Esophagus muscularis mucosa (tissue), 4 donors: ENCODE measurements around the gene UGT3A2. TPM values are rescaled to one million over a fixed set of nuclear protein-coding genes. Genes with fewer than 3 reads are reported as not detected.

ENCODE experiments used
- DNase-seq: peaks from one replicate; pipeline ENCODE4 v3.0.0-alpha.2; 2017; ENCODE audit errors: extremely low spot score
- H3K27ac ChIP-seq, 4 donors: fragments of 200-600 bp; sonication (generic); replicated peaks in 1 of 4; 1 replicate in 3 of 4; 2 replicates in 1 of 4; pipeline ENCODE4 v1.5.1; 2016 to 2019; ENCODE audit warnings: mild to moderate bottlenecking in 1 of 4
- H3K27me3 ChIP-seq, 4 donors: fragments of 200-600 bp; sonication (generic); one replicate each; pipeline versions ENCODE4 v1.5.1 to v1.6.0; 2016 to 2019
- H3K36me3 ChIP-seq, 4 donors: fragments of 200-600 bp; sonication (generic); one replicate each; pipeline ENCODE4 v1.5.1; 2016 to 2019
- H3K4me1 ChIP-seq, 4 donors: fragments of 200-600 bp; sonication (generic); one replicate each; pipeline ENCODE4 v1.5.1; 2016 to 2019
- H3K4me3 ChIP-seq, 4 donors: fragments of 200-600 bp; sonication (generic); 1 replicate in 2 of 4; 2 replicates in 2 of 4; pipeline ENCODE4 v1.5.1; 2016 to 2019; ENCODE audit warnings: mild to moderate bottlenecking in 4 of 4, moderate library complexity in 1 of 4
- H3K9me3 ChIP-seq, 4 donors: fragments of 200-600 bp; sonication (generic); 1 replicate in 3 of 4; 2 replicates in 1 of 4; pipeline ENCODE4 v1.5.1; 2016 to 2019
- EP300 ChIP-seq: sonication (generic); formaldehyde crosslinking; IDR thresholded peaks from one replicate; pipeline ENCODE4 v1.6.1; 2017; ENCODE audit warnings: antibody characterized with exemption
- POLR2A ChIP-seq: fragments of 450-650 bp; IDR thresholded peaks from one replicate; pipeline ENCODE4 v1.6.1; 2017; ENCODE audit warnings: antibody characterized with exemption, moderate library complexity, mild to moderate bottlenecking, low read depth
- POLR2AphosphoS5 ChIP-seq, 2 donors: sonication (generic); formaldehyde crosslinking; IDR thresholded peaks; one replicate each; pipeline ENCODE4 v1.6.1; 2017; ENCODE audit warnings: antibody characterized with exemption in 2 of 2
- WGBS: methylation state at CpG from one replicate; pipeline ENCODE4 v1.1.5; 2018; 5-methylcytosine and 5-hydroxymethylcytosine counted together
- intact Hi-C: fragments of 100-400 bp; cut with DNase I; formaldehyde crosslinking; loops from one replicate; pipeline ENCODE4 v1.15.1; 2023
- total RNA-seq, 4 donors: library from RNA; depleted of rRNA; stranded (reverse); fragments of >200 nt; gene quantifications; one replicate each; pipeline versions ENCODE4 v1.1.0 to v1.2.1, GENCODE V29; 2016
- TF ChIP-seq, protein P1 (sequence below), 3 experiments: fragments of 200-600 bp in 2 of 3; fragments of 450-650 bp in 1 of 3; sonication (generic) in 2 of 3; IDR thresholded peaks; one replicate each; pipeline ENCODE4 v1.5.1; 2017 to 2019; ENCODE audit warnings: antibody characterized with exemption in 3 of 3, mild to moderate bottlenecking in 2 of 3, moderate library complexity in 1 of 3

The UGT3A2 gene
- total RNA-seq, 4 donors from 2014 or later = not detected

DNA sequence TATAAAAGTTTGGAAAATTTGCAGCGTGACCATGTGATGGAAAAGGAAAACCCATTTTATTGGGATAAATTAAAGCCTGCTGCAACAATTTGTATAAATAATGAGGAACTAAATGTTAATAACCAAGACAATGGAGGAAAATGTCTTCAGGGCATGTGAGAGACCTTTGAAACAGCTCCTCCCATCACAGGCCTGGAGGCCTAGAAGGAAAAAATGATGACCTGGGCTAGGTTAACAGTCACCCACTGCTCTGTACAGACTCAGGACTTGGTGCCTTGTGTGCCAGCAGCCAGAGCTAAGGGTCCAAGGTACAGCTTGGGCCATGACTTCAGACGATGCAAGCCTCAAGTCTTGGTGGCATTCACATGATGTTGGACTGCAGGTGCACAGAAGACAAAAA is 53.5 kb downstream of the UGT3A2 start:
- Histone ChIP-seq H3K4me3 (no peak overlapping the region), H3K27ac (no peak overlapping the region), H3K4me1 (no peaks in the 10 kb centered on the region), H3K36me3 (no peaks in the 10 kb centered on the region), H3K9me3 (peaks cover 0 to 23% (median 13%) of the 10 kb centered on the region in 4 donors), H3K27me3 (no peaks in the 10 kb centered on the region)
- no peak for DNase-seq
- 84% methylated on average over 2 of the region's 2 CpGs for whole genome bisulfite sequencing
- intact Hi-C loops = no loop called here
- no peak for TF ChIP-seq POLR2A
- TF ChIP-seq, protein P1, sequence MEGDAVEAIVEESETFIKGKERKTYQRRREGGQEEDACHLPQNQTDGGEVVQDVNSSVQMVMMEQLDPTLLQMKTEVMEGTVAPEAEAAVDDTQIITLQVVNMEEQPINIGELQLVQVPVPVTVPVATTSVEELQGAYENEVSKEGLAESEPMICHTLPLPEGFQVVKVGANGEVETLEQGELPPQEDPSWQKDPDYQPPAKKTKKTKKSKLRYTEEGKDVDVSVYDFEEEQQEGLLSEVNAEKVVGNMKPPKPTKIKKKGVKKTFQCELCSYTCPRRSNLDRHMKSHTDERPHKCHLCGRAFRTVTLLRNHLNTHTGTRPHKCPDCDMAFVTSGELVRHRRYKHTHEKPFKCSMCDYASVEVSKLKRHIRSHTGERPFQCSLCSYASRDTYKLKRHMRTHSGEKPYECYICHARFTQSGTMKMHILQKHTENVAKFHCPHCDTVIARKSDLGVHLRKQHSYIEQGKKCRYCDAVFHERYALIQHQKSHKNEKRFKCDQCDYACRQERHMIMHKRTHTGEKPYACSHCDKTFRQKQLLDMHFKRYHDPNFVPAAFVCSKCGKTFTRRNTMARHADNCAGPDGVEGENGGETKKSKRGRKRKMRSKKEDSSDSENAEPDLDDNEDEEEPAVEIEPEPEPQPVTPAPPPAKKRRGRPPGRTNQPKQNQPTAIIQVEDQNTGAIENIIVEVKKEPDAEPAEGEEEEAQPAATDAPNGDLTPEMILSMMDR (IDR thresholded peaks at IDR 0.05) = no peak
- no peak for TF ChIP-seq EP300
- no peak for TF ChIP-seq POLR2AphosphoS5 (IDR thresholded peaks at IDR 0.05)

DNA sequence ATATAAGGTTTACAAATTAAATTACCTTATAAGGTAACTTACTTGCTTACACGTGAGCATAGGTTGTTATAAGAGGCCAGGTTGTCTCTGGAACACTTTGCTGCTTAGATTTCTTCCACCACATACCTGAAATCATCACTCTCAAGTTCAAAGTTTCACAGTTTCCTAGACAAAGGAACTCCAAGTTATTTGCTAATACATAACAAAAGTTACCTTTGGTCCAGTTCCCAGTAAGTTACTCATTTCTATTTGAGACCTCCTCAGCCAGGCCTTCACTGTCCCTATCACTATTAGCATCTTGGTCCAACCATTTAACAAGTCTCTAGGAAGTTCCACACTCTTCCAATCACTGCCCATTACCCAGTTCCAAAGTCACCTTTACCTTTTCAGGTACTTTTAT is 57.0 kb downstream of the UGT3A2 start:
- H3K27me3 ChIP-seq = no peaks in the 10 kb centered on the region

DNA sequence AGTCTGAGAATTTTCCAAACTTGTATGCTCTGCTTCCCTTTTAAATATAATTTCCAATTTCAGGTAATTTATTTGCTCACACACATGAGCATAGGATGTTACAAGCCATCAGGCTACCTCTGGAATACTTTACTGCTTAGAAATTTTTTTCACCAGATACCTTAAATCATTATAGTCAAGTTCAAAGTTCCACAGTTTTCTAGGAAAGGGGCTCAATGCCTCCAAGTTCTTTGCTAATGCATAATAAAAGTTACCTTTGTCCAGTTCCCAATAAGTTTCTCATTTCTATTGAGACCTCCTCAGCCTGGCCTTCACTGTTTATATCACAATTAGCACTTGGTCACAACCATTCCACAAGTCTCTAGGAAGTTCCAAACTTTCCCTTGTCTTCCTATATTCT is 59.3 kb downstream of the UGT3A2 start:
- Histone ChIP-seq H3K27me3 (no peaks in the 10 kb centered on the region), H3K27ac (no peak overlapping the region), H3K4me1 (no peaks in the 10 kb centered on the region), H3K36me3 (no peaks in the 10 kb centered on the region), H3K9me3 (peaks cover 0 to 3% (median 0%) of the 10 kb centered on the region in 4 donors), H3K4me3 (no peak overlapping the region)
- no peak for DNase-seq
- intact Hi-C loops = no loop called here
- TF ChIP-seq POLR2AphosphoS5 (IDR thresholded peaks at IDR 0.05) (no peak), EP300 (no peak), POLR2A (no peak)
- TF ChIP-seq, protein P1 (IDR thresholded peaks at IDR 0.05) = no peak

More for the DNA sequence above, 57.0 kb downstream of the UGT3A2 start:
- no peaks in the 10 kb centered on the region for H3K4me1 ChIP-seq
- no peak overlapping the region for H3K4me3 ChIP-seq
- 67% methylated on average over 1 of the region's 1 CpG for WGBS
- intact Hi-C loops = no loop called here
- DNase-seq = no peak
- TF ChIP-seq POLR2A = no peak
- TF ChIP-seq EP300 = no peak
- TF ChIP-seq POLR2AphosphoS5 (IDR thresholded peaks at IDR 0.05) = no peak
- TF ChIP-seq, protein P1 (IDR thresholded peaks at IDR 0.05) = no peak
- peaks cover 0 to 10% (median 2%) of the 10 kb centered on the region in 4 donors for H3K9me3 ChIP-seq
- no peak overlapping the region for H3K27ac ChIP-seq
- H3K36me3 ChIP-seq = no peaks in the 10 kb centered on the region

DNA sequence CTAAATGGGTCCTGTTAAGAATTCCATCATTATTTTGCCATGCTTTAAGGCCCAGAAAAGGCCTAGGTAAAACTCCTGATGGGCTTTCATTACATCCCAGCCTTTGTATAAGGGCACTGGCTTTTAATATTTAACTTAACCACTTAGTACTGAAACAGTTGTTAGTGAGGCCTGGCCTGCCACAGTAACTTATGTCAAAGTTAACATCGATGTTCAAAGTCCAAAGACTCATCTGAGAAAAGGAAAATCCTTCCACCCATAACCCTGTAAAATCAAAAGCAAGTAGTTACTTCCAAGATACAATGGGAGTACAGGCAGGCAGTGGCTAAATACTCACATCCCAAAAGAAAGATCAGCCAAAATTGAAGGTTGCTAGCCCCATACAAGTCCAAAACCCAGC is 60.5 kb downstream of the UGT3A2 start:
- Histone ChIP-seq H3K27me3 (no peaks in the 10 kb centered on the region), H3K27ac (no peak overlapping the region), H3K9me3 (peaks cover 0 to 3% (median 0%) of the 10 kb centered on the region in 4 donors), H3K36me3 (no peaks in the 10 kb centered on the region), H3K4me1 (no peaks in the 10 kb centered on the region), H3K4me3 (no peak overlapping the region)
- DNase-seq = no peak
- TF ChIP-seq, protein P1 (IDR thresholded peaks at IDR 0.05) = no peak
- TF ChIP-seq EP300 (no peak), POLR2AphosphoS5 (IDR thresholded peaks at IDR 0.05) (no peak)
- intact Hi-C loops = no loop called here
- WGBS = 67% methylated on average over 1 of the region's 1 CpG

DNA sequence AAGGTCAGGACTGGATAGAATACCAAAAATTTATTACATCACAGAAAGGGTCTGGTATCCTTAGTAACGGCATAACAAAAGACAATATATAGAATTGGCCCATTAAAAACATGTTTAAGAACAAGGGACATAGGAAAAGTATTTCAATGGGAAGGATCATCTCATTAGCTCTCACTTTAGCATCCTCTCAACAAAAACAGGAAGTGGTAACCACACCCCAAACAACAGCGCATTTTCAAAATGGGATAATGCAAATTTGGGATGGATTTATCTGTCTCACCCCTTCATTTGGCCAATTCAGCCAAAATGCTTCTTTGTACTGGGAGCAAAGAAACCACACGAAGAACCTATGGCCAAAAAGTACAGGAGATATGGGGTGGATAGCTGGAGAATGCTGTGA is 65.7 kb downstream of the UGT3A2 start:
- Histone ChIP-seq H3K27me3 (no peaks in the 10 kb centered on the region), H3K27ac (no peak overlapping the region), H3K4me1 (no peaks in the 10 kb centered on the region), H3K4me3 (no peak overlapping the region), H3K9me3 (no peaks in the 10 kb centered on the region), H3K36me3 (no peaks in the 10 kb centered on the region)
- intact Hi-C loops = no loop called here
- no peak for DNase-seq
- no peak for TF ChIP-seq POLR2AphosphoS5 (IDR thresholded peaks at IDR 0.05)
- TF ChIP-seq EP300 = no peak
- TF ChIP-seq, protein P1 (IDR thresholded peaks at IDR 0.05) = no peak
- TF ChIP-seq POLR2A = no peak
- WGBS = 87% methylated on average over 3 of the region's 3 CpGs
